Measurements from ENCODE around the gene CIAO1. TPM values are rescaled to one million over a fixed set of nuclear protein-coding genes. Genes with fewer than 3 reads are reported as not detected.

The CIAO1 gene
- total and polyA plus RNA-seq, 2 of the 13 experiments (the other 11 are each of a cell fraction or from before 2014, with no cell fraction given) = 99.3 to 120 TPM

- TF ChIP-seq ZSCAN5A (CRISPR knock-in tag; IDR thresholded peaks at IDR 0.05; ENCODE audit: borderline replicate concordance) (no peak), ZNF441 (CRISPR knock-in tag; IDR thresholded peaks at IDR 0.05; ENCODE audit: borderline replicate concordance) (peak; percentile 78; the same call in 1 of the 2 replicates), KIAA2018 (CRISPR knock-in tag; IDR thresholded peaks at IDR 0.05; ENCODE audit: borderline replicate concordance) (no peak), GLI4 (CRISPR knock-in tag; IDR thresholded peaks at IDR 0.05; ENCODE audit: borderline replicate concordance) (no peak), ZNF451 (CRISPR knock-in tag; IDR thresholded peaks at IDR 0.05) (no peak), ATF1 (CRISPR knock-in tag; IDR thresholded peaks at IDR 0.05) (no peak), ZNF777 (CRISPR knock-in tag; IDR thresholded peaks at IDR 0.05) (no peak), ZNF704 (CRISPR knock-in tag; IDR thresholded peaks at IDR 0.05; ENCODE audit: borderline replicate concordance) (no peak), ZNF589 (CRISPR knock-in tag; conservative IDR thresholded peaks at IDR 0.05) (no peak), ZNF644 (CRISPR knock-in tag; IDR thresholded peaks at IDR 0.05; ENCODE audit: low read depth) (peak; percentile 40; the same call in 1 of the 2 replicates), ZFP90 (CRISPR knock-in tag; IDR thresholded peaks at IDR 0.05; ENCODE audit: borderline replicate concordance) (no peak), GATAD2A (CRISPR knock-in tag; IDR thresholded peaks at IDR 0.05) (peak; percentile 57; the same call in 1 of the 2 replicates), NRL (CRISPR knock-in tag; IDR thresholded peaks at IDR 0.05; ENCODE audit: borderline replicate concordance) (no peak), NR2C2 (CRISPR knock-in tag; IDR thresholded peaks at IDR 0.05; ENCODE audit: borderline replicate concordance) (peak; percentile 80; the same call in 1 of the 2 replicates), BORCS8-MEF2B (CRISPR knock-in tag; IDR thresholded peaks at IDR 0.05) (0 out of 2 replicates have a peak, but pooled peaks have one; percentile 29), RCOR2 (CRISPR knock-in tag; IDR thresholded peaks at IDR 0.05) (peak; percentile 70; the same call in 1 of the 2 replicates), SAFB2 (CRISPR knock-in tag; IDR thresholded peaks at IDR 0.05; ENCODE audit: borderline replicate concordance, low read depth) (no peak), KLF6 (CRISPR knock-in tag; IDR thresholded peaks at IDR 0.05) (peak; percentile 52; the same call in 1 of the 2 replicates), ADNP (CRISPR knock-in tag; IDR thresholded peaks at IDR 0.05) (no peak), XRCC5 (optimal IDR thresholded peaks at IDR 0.05; ENCODE audit: low read length) (peak; percentile 33), ZNF335 (CRISPR knock-in tag; IDR thresholded peaks at IDR 0.05) (no peak), ZNF282 (IDR thresholded peaks at IDR 0.05; ENCODE audit: partially characterized antibody) (no peak)
These were observed 51.6 kb downstream of the CIAO1 start (continued) for GRCh38 chr2:96317584-96317997.

All from HepG2 (cell line).